K562 (cell line): ENCODE measurements around the gene MANBA.

Source experiments
- BHLHE40 ChIP-seq: IDR thresholded peaks from 2 replicates; pipeline ENCODE4 v1.6.1; 2011; ENCODE audit warnings: low read length, improper control_type of control experiment
- MTA2 ChIP-seq: fragments of 450-650 bp; IDR thresholded peaks from 2 replicates; pipeline ENCODE4 v1.6.1; 2016; ENCODE audit warnings: low read depth
- MYNN ChIP-seq, 2 experiments: sonication (generic); formaldehyde crosslinking in 1 of 2; IDR thresholded peaks; 2 replicates each; pipeline versions ENCODE4 v1.5.0 to v1.6.1; 2016 to 2020; ENCODE audit warnings: antibody characterized with exemption in 1 of 2, missing genetic modification reagents in 1 of 2
- ZNF253 ChIP-seq: fragments of 250-450 bp; sonication (Bioruptor Pico); conservative IDR thresholded peaks from 2 replicates; pipeline ENCODE4 v1.6.1; 2021; ENCODE audit warnings: mild to moderate bottlenecking

GRCh38 chr4:102586002-102586643, 174.6 kb downstream of the MANBA start:
- TF ChIP-seq MYNN (IDR thresholded peaks at IDR 0.05): no peak
- no peak for TF ChIP-seq MYNN (CRISPR knock-in tag; IDR thresholded peaks at IDR 0.05)
- TF ChIP-seq BHLHE40: no peak
- TF ChIP-seq ZNF253 (CRISPR knock-in tag): no peak
- no peak for TF ChIP-seq MTA2
